ENCODE results near the gene CDC42BPG. TPM values are rescaled to one million over a fixed set of nuclear protein-coding genes. Genes with fewer than 3 reads are reported as not detected.
"Not testable (repeated sequence)": the region's sequence is repeated elsewhere in the genome, so short reads cannot be mapped to it uniquely, and the experiment has no call there.

The CDC42BPG gene
- total RNA-seq, 1 experiment from 2014 or later, result 24.9 TPM

DNA sequence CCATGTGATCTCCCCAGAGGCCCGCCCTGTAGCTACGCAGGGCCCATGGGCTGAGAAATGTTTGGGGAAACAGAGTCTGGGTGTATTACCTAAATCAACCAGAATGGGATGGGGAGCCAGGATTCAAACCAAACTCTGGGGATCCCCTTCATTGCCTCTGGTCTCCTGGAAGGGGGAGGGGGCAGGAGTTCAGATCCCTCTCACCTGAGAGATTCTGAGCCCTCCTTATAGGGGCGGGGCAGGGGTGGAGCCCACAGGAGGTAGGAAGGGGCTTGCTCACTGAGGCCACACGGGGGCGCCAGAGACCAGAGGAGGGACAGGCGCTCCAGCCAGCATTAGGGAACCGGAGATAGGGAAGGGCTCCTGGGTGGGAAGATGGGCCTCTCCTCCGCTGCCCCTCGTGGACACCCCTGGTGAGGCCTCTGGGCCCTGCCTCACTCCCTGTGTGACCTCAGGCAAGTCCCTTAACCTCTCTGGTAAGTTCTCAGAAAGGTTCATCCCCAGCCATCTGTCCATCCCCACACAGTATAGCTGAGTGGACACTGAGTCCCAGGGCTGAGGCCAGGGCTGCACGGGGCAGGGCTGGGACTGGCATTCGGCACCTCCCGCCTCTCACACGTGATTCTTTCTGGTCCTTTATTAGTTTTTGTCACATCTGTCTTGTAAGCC, 2.7 kb upstream of the CDC42BPG start:
- Histone ChIP-seq H3K79me2 (ENCODE audit: insufficient read depth, low read length) (no peaks in the 10 kb centered on the region), H3T11ph (ENCODE audit: low read length) (no peak overlapping the region), H3K4me2 (ENCODE audit: insufficient read depth, insufficient read length, low read length) (no peak overlapping the region), H4K91ac (ENCODE audit: insufficient read length, low read depth, low read length) (no peak overlapping the region), H2AK5ac (ENCODE audit: insufficient read length, low read length) (no peak overlapping the region), H4K8ac (replicated peaks; ENCODE audit: insufficient read length, low read depth, low read length) (no peak overlapping the region), H3K14ac (ENCODE audit: insufficient read depth, low read length) (no peak overlapping the region), H3K4me1 (ENCODE audit: insufficient read depth, low read length) (no peaks in the 10 kb centered on the region), H3K4ac (ENCODE audit: low read depth, low read length) (no peak overlapping the region), H3K27me3 (ENCODE audit: insufficient read depth, low read length) (no peaks in the 10 kb centered on the region), H3K9me3 (ENCODE audit: control insufficient read depth, low read depth, low read length) (no peaks in the 10 kb centered on the region), H2BK15ac (ENCODE audit: low read depth, low read length) (no peak overlapping the region), H4K5ac (ENCODE audit: insufficient read length, low read depth, low read length) (no peak overlapping the region), H3K9ac (ENCODE audit: extremely low read depth, insufficient read length, low read length) (no peak overlapping the region), H2BK5ac (ENCODE audit: insufficient read length, low read length) (no peak overlapping the region), H2BK120ac (ENCODE audit: low read depth, low read length, poor library complexity, severe bottlenecking) (no peak overlapping the region), H2BK20ac (ENCODE audit: low read depth, low read length, poor library complexity, severe bottlenecking) (no peak overlapping the region), H3K56ac (ENCODE audit: insufficient read length, low read depth, low read length) (no peak overlapping the region), H3K27ac (ENCODE audit: insufficient read length, low read depth, low read length) (no peak overlapping the region), H3K79me1 (ENCODE audit: insufficient read depth, low read depth, low read length, poor library complexity, severe bottlenecking) (no peaks in the 10 kb centered on the region), H3K23ac (ENCODE audit: insufficient read length, low read depth, low read length) (no peak overlapping the region), H2BK12ac (ENCODE audit: insufficient read length, low read depth, low read length) (no peak overlapping the region), H2AFZ (ENCODE audit: low read length) (no peak overlapping the region), H3K23me2 (ENCODE audit: insufficient read length, low read depth, low read length, poor library complexity, severe bottlenecking) (peaks cover 6% of the 10 kb centered on the region), H4K20me1 (ENCODE audit: control insufficient read depth, insufficient read depth, insufficient read length) (no peaks in the 10 kb centered on the region), H3K18ac (ENCODE audit: insufficient read length, low read depth, low read length) (no peak overlapping the region)
- Mint-ChIP-seq H3K4me3 (peak overlapping the region in 1 of 2 experiments; percentile 70; a peak in 3 of 5 replicates), H3K4me1 (peaks cover 36 to 41% of the 10 kb centered on the region in 2 experiments), H3K36me3 (ENCODE audit: insufficient read depth in 1 of 3, low read depth in 3 of 3) (no peaks in the 10 kb centered on the region), H3K9me3 (no peaks in the 10 kb centered on the region; a peak in 2 of 5 replicates), H3K27ac (peak overlapping the region; percentile 48 to 81 (median 63); a peak in 3 of 7 replicates), H3K27me3 (ENCODE audit: low read depth) (peaks cover 2% of the 10 kb centered on the region)
- peak; percentile 96 for DNase-seq
- TF ChIP-seq, protein P1, sequence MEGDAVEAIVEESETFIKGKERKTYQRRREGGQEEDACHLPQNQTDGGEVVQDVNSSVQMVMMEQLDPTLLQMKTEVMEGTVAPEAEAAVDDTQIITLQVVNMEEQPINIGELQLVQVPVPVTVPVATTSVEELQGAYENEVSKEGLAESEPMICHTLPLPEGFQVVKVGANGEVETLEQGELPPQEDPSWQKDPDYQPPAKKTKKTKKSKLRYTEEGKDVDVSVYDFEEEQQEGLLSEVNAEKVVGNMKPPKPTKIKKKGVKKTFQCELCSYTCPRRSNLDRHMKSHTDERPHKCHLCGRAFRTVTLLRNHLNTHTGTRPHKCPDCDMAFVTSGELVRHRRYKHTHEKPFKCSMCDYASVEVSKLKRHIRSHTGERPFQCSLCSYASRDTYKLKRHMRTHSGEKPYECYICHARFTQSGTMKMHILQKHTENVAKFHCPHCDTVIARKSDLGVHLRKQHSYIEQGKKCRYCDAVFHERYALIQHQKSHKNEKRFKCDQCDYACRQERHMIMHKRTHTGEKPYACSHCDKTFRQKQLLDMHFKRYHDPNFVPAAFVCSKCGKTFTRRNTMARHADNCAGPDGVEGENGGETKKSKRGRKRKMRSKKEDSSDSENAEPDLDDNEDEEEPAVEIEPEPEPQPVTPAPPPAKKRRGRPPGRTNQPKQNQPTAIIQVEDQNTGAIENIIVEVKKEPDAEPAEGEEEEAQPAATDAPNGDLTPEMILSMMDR (conservative IDR thresholded peaks at IDR 0.05), result peak; percentile 99
- WGBS (ENCODE audit: extremely low coverage, insufficient read length, low lambda C conversion rate), result no CpG with 5 or more reads among the region's 13 CpGs

DNA sequence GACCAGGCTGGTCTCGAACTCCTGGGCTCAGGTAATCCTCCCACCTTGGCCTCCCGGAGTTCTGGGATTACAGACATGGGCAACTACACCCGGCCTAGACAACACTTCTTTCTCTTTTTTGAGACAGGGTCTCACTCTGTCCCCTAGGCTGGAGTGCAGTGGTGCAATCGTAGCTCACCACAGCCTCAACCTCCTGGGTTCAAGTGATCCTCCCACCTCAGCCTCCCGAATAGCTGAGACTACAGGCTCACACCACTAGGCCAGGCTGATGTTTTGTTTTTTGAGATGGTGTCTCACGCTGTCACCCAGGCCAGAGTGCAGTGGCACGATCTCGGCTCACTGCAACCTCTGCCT, 1.3 kb upstream of the CDC42BPG start:
- H3T11ph ChIP-seq (ENCODE audit: low read length); H2BK20ac ChIP-seq (ENCODE audit: low read depth, low read length, poor library complexity, severe bottlenecking); H2AFZ ChIP-seq (ENCODE audit: low read length); H4K5ac ChIP-seq (ENCODE audit: insufficient read length, low read depth, low read length); H3K27ac ChIP-seq (ENCODE audit: insufficient read length, low read depth, low read length); DNase-seq; H3K79me2 ChIP-seq (ENCODE audit: insufficient read depth, low read length); H3K4ac ChIP-seq (ENCODE audit: low read depth, low read length); H2BK5ac ChIP-seq (ENCODE audit: insufficient read length, low read length); H3K79me1 ChIP-seq (ENCODE audit: insufficient read depth, low read depth, low read length, poor library complexity, severe bottlenecking); H3K18ac ChIP-seq (ENCODE audit: insufficient read length, low read depth, low read length); H3K23me2 ChIP-seq (ENCODE audit: insufficient read length, low read depth, low read length, poor library complexity, severe bottlenecking); H4K91ac ChIP-seq (ENCODE audit: insufficient read length, low read depth, low read length); H4K8ac ChIP-seq (replicated peaks; ENCODE audit: insufficient read length, low read depth, low read length); H2BK15ac ChIP-seq (ENCODE audit: low read depth, low read length); H4K20me1 ChIP-seq (ENCODE audit: control insufficient read depth, insufficient read depth, insufficient read length); H3K9me3 ChIP-seq (ENCODE audit: control insufficient read depth, low read depth, low read length); H3K23ac ChIP-seq (ENCODE audit: insufficient read length, low read depth, low read length); H2BK120ac ChIP-seq (ENCODE audit: low read depth, low read length, poor library complexity, severe bottlenecking); H2AK5ac ChIP-seq (ENCODE audit: insufficient read length, low read length); H3K36me3 Mint-ChIP-seq (ENCODE audit: insufficient read depth in 1 of 3, low read depth in 3 of 3); H3K9me3 Mint-ChIP-seq; H3K4me1 ChIP-seq (ENCODE audit: insufficient read depth, low read length); H3K9ac ChIP-seq (ENCODE audit: extremely low read depth, insufficient read length, low read length); H3K4me2 ChIP-seq (ENCODE audit: insufficient read depth, insufficient read length, low read length); H2BK12ac ChIP-seq (ENCODE audit: insufficient read length, low read depth, low read length); H3K27me3 ChIP-seq (ENCODE audit: insufficient read depth, low read length); H3K56ac ChIP-seq (ENCODE audit: insufficient read length, low read depth, low read length); H3K14ac ChIP-seq (ENCODE audit: insufficient read depth, low read length); H3K27me3 Mint-ChIP-seq (ENCODE audit: low read depth): not testable (repeated sequence)
- Mint-ChIP-seq H3K4me3 (peak overlapping the region; percentile 78 to 80; a peak in 3 of 5 replicates), H3K27ac (peak overlapping the region in 1 of 3 experiments; percentile 61; a peak in 1 of 7 replicates), H3K4me1 (peaks cover 30 to 43% of the 10 kb centered on the region in 2 experiments)
- WGBS (ENCODE audit: extremely low coverage, insufficient read length, low lambda C conversion rate), result no CpG with 5 or more reads among the region's 8 CpGs
